Measurements from ENCODE around the gene LRRC17.

DNA sequence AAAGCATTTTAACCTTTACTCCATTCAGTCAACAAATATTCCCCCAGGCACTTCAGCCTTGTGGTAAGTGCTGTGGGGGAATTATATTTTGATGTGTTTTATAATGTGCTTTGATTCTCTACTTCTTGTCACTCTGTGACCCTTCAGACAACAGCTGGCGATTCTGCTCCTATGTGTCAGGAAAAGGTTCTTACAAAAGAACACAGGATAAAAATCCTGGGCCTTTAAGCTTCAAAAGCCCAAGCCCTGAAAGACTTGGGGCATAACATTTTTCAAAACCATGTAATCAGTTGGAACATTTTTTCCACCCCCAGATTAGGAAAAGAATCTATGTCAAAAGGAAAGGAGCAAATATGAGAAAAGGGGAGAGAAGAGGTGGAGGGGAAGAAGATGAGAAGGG is 37.8 kb upstream of the LRRC17 start:
- TF ChIP-seq, protein P1, sequence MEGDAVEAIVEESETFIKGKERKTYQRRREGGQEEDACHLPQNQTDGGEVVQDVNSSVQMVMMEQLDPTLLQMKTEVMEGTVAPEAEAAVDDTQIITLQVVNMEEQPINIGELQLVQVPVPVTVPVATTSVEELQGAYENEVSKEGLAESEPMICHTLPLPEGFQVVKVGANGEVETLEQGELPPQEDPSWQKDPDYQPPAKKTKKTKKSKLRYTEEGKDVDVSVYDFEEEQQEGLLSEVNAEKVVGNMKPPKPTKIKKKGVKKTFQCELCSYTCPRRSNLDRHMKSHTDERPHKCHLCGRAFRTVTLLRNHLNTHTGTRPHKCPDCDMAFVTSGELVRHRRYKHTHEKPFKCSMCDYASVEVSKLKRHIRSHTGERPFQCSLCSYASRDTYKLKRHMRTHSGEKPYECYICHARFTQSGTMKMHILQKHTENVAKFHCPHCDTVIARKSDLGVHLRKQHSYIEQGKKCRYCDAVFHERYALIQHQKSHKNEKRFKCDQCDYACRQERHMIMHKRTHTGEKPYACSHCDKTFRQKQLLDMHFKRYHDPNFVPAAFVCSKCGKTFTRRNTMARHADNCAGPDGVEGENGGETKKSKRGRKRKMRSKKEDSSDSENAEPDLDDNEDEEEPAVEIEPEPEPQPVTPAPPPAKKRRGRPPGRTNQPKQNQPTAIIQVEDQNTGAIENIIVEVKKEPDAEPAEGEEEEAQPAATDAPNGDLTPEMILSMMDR (conservative IDR thresholded peaks at IDR 0.05): no peak
- TF ChIP-seq ZFX (IDR thresholded peaks at IDR 0.05): no peak
